ENCODE results near the gene PMEPA1. TPM values are rescaled to one million over a fixed set of nuclear protein-coding genes. Genes with fewer than 3 reads are reported as not detected.

The PMEPA1 gene
- under 0.01 and 0.20 TPM in 2 replicates for total RNA-seq

GRCh38 chr20:57709823-57710799 is at the start of gene PMEPA1:
PMEPA1 (minus strand) TSS chr20:57710015; CDS start chr20:57709582, 433 bp downstream.

GRCh38 chr20:57620274-57620990 is 89.4 kb downstream of the PMEPA1 start, which contains the start of gene ZBP1:
ZBP1 (minus strand) TSS chr20:57620426; CDS start chr20:57620295, 131 bp downstream.

Other genes with a start within 250 kb of the PMEPA1 start
- not detected in 2 replicates for gene CTCFL, start 184.9 kb downstream of the PMEPA1 start, total RNA-seq
- gene PCK1, start 148.9 kb downstream of the PMEPA1 start, total RNA-seq, result not detected in 2 replicates
- gene ZBP1, start 89.6 kb downstream of the PMEPA1 start, total RNA-seq, result not detected in 2 replicates

All from subcutaneous preadipocyte (primary cell).